HCT116 (cell line): ENCODE results near the gene KPRP. TPM values are rescaled to one million over a fixed set of nuclear protein-coding genes. Genes with fewer than 3 reads are reported as not detected.

ENCODE experiments used
- ATAC-seq: fragments of 200-7000 bp; cut with Tn5 transposase; 2 replicates; pipeline ENCODE4 v1.9.1; 2020; ENCODE audit warnings: mild to moderate bottlenecking, moderate library complexity
- BruUV-seq: library from RNA; stranded (reverse); fragments of 400-500 nt; replicated peaks from 2 replicates; lab custom pipeline; 2021; lab: Mats Ljungman, UMichigan
- CTCF ChIA-PET: fragments of 300-600 bp; sonication (Branson Sonifier 250); formaldehyde crosslinking; loops from one replicate; lab custom pipeline; 2021; ENCODE audit warnings: antibody characterized with exemption; lab: Charles Lee
- POLR2A ChIA-PET: fragments of 300-600, 350-600 bp; sonication (Branson Sonifier 250); formaldehyde crosslinking; loops from one replicate; lab custom pipeline; 2021; ENCODE audit warnings: antibody characterized with exemption; lab: Charles Lee
- RAD21 ChIA-PET, 2 experiments: fragments of 300-600 bp; sonication (Branson Sonifier 250); formaldehyde crosslinking; loops; one replicate each; lab custom pipeline; 2023; ENCODE audit warnings: low total read pairs in 2 of 2; ENCODE audit not compliant: uncharacterized antibody in 2 of 2, unreplicated experiment in 2 of 2, low non-redundant PET in 1 of 2; lab: Charles Lee
- DNase-seq: peaks from one replicate; pipeline ENCODE4 v3.0.0-alpha.2; 2010; ENCODE audit warnings: low read depth, low spot score
- H2AFZ ChIP-seq: fragments of 200-600 bp; shearing (Covaris generic), sonication (generic); 2 replicates; pipeline ENCODE4 v1.6.1; 2017; ENCODE audit warnings: low read depth, mixed run types, mixed read lengths, antibody characterized with exemption, low read length; ENCODE audit not compliant: poor library complexity, severe bottlenecking
- H3K27ac ChIP-seq: 2 replicates; pipeline ENCODE4 v1.5.1; 2012; ENCODE audit warnings: low read depth, low read length
- H3K27me3 ChIP-seq: fragments of 200-600 bp; sonication (generic); 2 replicates; pipeline ENCODE4 v1.6.1; 2016; ENCODE audit warnings: mixed run types, low read length, mixed read lengths; ENCODE audit not compliant: insufficient read depth
- H3K36me3 ChIP-seq, 2 experiments: fragments of 200-500 bp in 1 of 2; fragments of 200-600 bp in 1 of 2; sonication (Bioruptor generic) in 1 of 2; sonication (generic) in 1 of 2; 2 replicates each; pipeline versions ENCODE4 v1.5.1 to v1.6.1; 2014 to 2016; ENCODE audit warnings: low read length in 2 of 2, inconsistent platforms in 1 of 2, mixed read lengths in 1 of 2, mixed run types in 1 of 2; ENCODE audit not compliant: insufficient read depth in 2 of 2, control insufficient read depth in 1 of 2
- H3K4me1 ChIP-seq, 2 experiments: fragments of 200-600 bp in 1 of 2; sonication (generic) in 1 of 2; 2 replicates each; pipeline versions ENCODE4 v1.5.1 to v1.6.1; 2012 to 2017; ENCODE audit warnings: low read length in 2 of 2, inconsistent platforms in 1 of 2, mild to moderate bottlenecking in 1 of 2, mixed read lengths in 1 of 2, mixed run types in 1 of 2, moderate library complexity in 1 of 2; ENCODE audit not compliant: insufficient read depth in 2 of 2, control insufficient read depth in 1 of 2
- H3K4me2 ChIP-seq: fragments of 200-600 bp; sonication (generic); 2 replicates; pipeline ENCODE4 v1.6.1; 2017; ENCODE audit warnings: mixed run types, low read length, mixed read lengths
- H3K4me3 ChIP-seq, 2 experiments: fragments of 200-600 bp in 1 of 2; sonication (generic) in 1 of 2; replicated peaks in 1 of 2; 2 replicates each; pipeline ENCODE4 v1.5.1; 2011 to 2016; ENCODE audit warnings: low read length in 2 of 2, control low read depth in 1 of 2, low read depth in 1 of 2, mild to moderate bottlenecking in 1 of 2, mixed read lengths in 1 of 2, mixed run types in 1 of 2
- H3K79me2 ChIP-seq: fragments of 200-600 bp; sonication (generic); 2 replicates; pipeline ENCODE4 v1.6.1; 2017; ENCODE audit warnings: mild to moderate bottlenecking, mixed run types, low read length, moderate library complexity, mixed read lengths; ENCODE audit not compliant: insufficient read depth
- H3K9ac ChIP-seq: fragments of 200-600 bp; sonication (generic); 2 replicates; pipeline ENCODE4 v1.6.1; 2016; ENCODE audit warnings: low read length, mixed read lengths
- H3K9me2 ChIP-seq: fragments of 200-600 bp; sonication (generic), shearing (Covaris generic); 2 replicates; pipeline ENCODE4 v1.6.1; 2017; ENCODE audit warnings: mixed run types, mild to moderate bottlenecking, moderate library complexity; ENCODE audit not compliant: insufficient read depth
- H3K9me3 ChIP-seq, 2 experiments: fragments of 200-500 bp in 1 of 2; fragments of 200-600 bp in 1 of 2; sonication (Bioruptor generic) in 1 of 2; sonication (generic) in 1 of 2; 2 replicates each; pipeline ENCODE4 v1.6.1; 2014 to 2017; ENCODE audit warnings: low read length in 2 of 2, mixed read lengths in 2 of 2, inconsistent platforms in 1 of 2, low read depth in 1 of 2, mild to moderate bottlenecking in 1 of 2, mixed run types in 1 of 2, moderate library complexity in 1 of 2; ENCODE audit not compliant: control insufficient read depth in 1 of 2, insufficient read depth in 1 of 2
- H4K20me1 ChIP-seq: fragments of 200-600 bp; sonication (generic), shearing (Covaris generic); 2 replicates; pipeline ENCODE4 v1.6.1; 2017; ENCODE audit warnings: mixed run types, mild to moderate bottlenecking, moderate library complexity; ENCODE audit not compliant: insufficient read depth
- CBX3 ChIP-seq: IDR thresholded peaks from 2 replicates; pipeline ENCODE4 v1.6.1; 2012; ENCODE audit warnings: low read depth
- CEBPB ChIP-seq: IDR thresholded peaks from 2 replicates; pipeline ENCODE4 v1.6.1; 2012; ENCODE audit warnings: low read depth
- EGR1 ChIP-seq: IDR thresholded peaks from 2 replicates; pipeline ENCODE4 v1.6.1; 2012; ENCODE audit warnings: low read depth
- EZH2phosphoT487 ChIP-seq: fragments of 200-600 bp; IDR thresholded peaks from 2 replicates; pipeline ENCODE4 v1.6.1; 2018; ENCODE audit warnings: antibody characterized with exemption, borderline replicate concordance
- JUND ChIP-seq: IDR thresholded peaks from 2 replicates; pipeline ENCODE4 v1.6.1; 2012
- POLR2A ChIP-seq: IDR thresholded peaks from 2 replicates; pipeline ENCODE4 v1.7.0; 2011; ENCODE audit warnings: borderline replicate concordance; ENCODE audit not compliant: insufficient read depth, insufficient read length; ENCODE audit errors: extremely low read depth
- POLR2AphosphoS5 ChIP-seq: IDR thresholded peaks from 2 replicates; pipeline ENCODE4 v1.6.1; 2011; ENCODE audit warnings: mild to moderate bottlenecking, low read depth, low read length, moderate library complexity
- RAD21 ChIP-seq: IDR thresholded peaks from 2 replicates; pipeline ENCODE4 v1.6.1; 2012; ENCODE audit warnings: low read depth, mild to moderate bottlenecking
- SRF ChIP-seq: IDR thresholded peaks from 2 replicates; pipeline ENCODE4 v1.6.1; 2012; ENCODE audit warnings: low read depth
- TCF7L2 ChIP-seq: IDR thresholded peaks from 2 replicates; pipeline ENCODE4 v1.7.0; 2011; ENCODE audit warnings: borderline replicate concordance, inconsistent platforms; ENCODE audit not compliant: insufficient read depth, insufficient read length; ENCODE audit errors: extremely low read depth
- YY1 ChIP-seq: IDR thresholded peaks from 2 replicates; pipeline ENCODE4 v1.6.1; 2011; ENCODE audit warnings: low read length, low read depth, moderate library complexity, mild to moderate bottlenecking; ENCODE audit not compliant: insufficient replicate concordance; ENCODE audit errors: extremely low read depth
- ZFX ChIP-seq: fragments of 450-650 bp; IDR thresholded peaks from 2 replicates; pipeline ENCODE4 v1.6.1; 2017
- ZNF274 ChIP-seq: fragments of 200-500 bp; sonication (Bioruptor generic); IDR thresholded peaks from 2 replicates; pipeline ENCODE4 v1.6.1; 2014; ENCODE audit warnings: mild to moderate bottlenecking, low read depth, low read length, inconsistent platforms
- intact Hi-C: fragments of 100-400 bp; cut with micrococcal nuclease; formaldehyde crosslinking; loops from 2 replicates; pipeline ENCODE4 v1.10.0; 2022
- total RNA-seq: library from RNA; stranded (reverse); gene quantifications from one replicate; pipeline ENCODE4 v1.2.1, GENCODE V29; 2021; ENCODE audit not compliant: unreplicated experiment
- TF ChIP-seq, protein P1 (sequence below): IDR thresholded peaks from 2 replicates; pipeline ENCODE4 v1.6.1; 2011; ENCODE audit warnings: mild to moderate bottlenecking, low read length, moderate library complexity; ENCODE audit not compliant: insufficient replicate concordance; ENCODE audit errors: extremely low read depth
- TF ChIP-seq, protein P2 (sequence below), 3 experiments: fragments of 200-600 bp in 1 of 3; sonication (generic) in 1 of 3; IDR thresholded peaks in 2 of 3; conservative IDR thresholded peaks in 1 of 3; 2 replicates each; pipeline ENCODE4 v1.5.1; 2012 to 2017; ENCODE audit warnings: low read depth in 2 of 3, low read length in 2 of 3, antibody characterized with exemption in 1 of 3, borderline replicate concordance in 1 of 3, control low read depth in 1 of 3, mild to moderate bottlenecking in 1 of 3, mixed read lengths in 1 of 3, mixed run types in 1 of 3, moderate library complexity in 1 of 3; ENCODE audit not compliant: insufficient read depth in 1 of 3
- TF ChIP-seq, protein P3 (sequence below): IDR thresholded peaks from 2 replicates; pipeline ENCODE4 v1.6.1; 2012; ENCODE audit warnings: low read depth
- TF ChIP-seq, protein P4 (sequence below): IDR thresholded peaks from 2 replicates; pipeline ENCODE4 v1.6.1; 2012

The KPRP gene
- total RNA-seq, 1 experiment from 2014 or later: not detected

DNA sequence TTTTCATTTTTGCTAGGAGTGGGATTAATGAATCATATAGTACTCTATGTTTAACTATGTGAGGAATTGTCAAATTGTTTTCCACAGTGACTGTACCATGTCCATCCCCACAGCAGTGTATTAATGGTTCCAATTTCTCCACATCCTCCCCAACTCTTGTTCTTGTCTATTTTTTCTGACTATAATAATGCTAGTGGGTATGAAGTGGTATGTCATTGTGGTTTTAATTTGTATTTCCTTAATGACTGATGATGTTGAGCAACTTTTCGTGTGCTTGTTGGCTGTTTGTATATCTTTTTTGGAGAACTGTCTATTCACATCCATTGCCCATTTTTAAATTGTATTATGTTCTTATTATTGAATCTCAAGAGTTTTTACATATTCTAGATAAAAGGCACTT is 10.0 kb upstream of the KPRP start:
- no peak overlapping the region for H3K27ac ChIP-seq
- RAD21 ChIA-PET: no interaction called here
- ATAC-seq (no peak), DNase-seq (no peak)
- H3K9me2 ChIP-seq: no peaks in the 10 kb centered on the region
- H3K4me1 ChIP-seq: no peaks in the 10 kb centered on the region
- POLR2A ChIA-PET: no interaction called here
- no peak overlapping the region for H3K4me3 ChIP-seq
- no peaks in the 10 kb centered on the region for H3K79me2 ChIP-seq
- no TSS peak for BruUV-seq
- no peaks in the 10 kb centered on the region for H3K9me3 ChIP-seq
- peaks cover 19% of the 10 kb centered on the region for H3K27me3 ChIP-seq
- intact Hi-C loops: loop anchor here (5.0 kb wide), 1 partner anchor 179 kb away; no protein-coding TSS in a partner anchor
- no peak for TF ChIP-seq CBX3
- TF ChIP-seq, protein P1, sequence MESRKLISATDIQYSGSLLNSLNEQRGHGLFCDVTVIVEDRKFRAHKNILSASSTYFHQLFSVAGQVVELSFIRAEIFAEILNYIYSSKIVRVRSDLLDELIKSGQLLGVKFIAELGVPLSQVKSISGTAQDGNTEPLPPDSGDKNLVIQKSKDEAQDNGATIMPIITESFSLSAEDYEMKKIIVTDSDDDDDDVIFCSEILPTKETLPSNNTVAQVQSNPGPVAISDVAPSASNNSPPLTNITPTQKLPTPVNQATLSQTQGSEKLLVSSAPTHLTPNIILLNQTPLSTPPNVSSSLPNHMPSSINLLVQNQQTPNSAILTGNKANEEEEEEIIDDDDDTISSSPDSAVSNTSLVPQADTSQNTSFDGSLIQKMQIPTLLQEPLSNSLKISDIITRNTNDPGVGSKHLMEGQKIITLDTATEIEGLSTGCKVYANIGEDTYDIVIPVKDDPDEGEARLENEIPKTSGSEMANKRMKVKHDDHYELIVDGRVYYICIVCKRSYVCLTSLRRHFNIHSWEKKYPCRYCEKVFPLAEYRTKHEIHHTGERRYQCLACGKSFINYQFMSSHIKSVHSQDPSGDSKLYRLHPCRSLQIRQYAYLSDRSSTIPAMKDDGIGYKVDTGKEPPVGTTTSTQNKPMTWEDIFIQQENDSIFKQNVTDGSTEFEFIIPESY: no peak
- TF ChIP-seq ZFX: no peak
- TF ChIP-seq, protein P2, sequence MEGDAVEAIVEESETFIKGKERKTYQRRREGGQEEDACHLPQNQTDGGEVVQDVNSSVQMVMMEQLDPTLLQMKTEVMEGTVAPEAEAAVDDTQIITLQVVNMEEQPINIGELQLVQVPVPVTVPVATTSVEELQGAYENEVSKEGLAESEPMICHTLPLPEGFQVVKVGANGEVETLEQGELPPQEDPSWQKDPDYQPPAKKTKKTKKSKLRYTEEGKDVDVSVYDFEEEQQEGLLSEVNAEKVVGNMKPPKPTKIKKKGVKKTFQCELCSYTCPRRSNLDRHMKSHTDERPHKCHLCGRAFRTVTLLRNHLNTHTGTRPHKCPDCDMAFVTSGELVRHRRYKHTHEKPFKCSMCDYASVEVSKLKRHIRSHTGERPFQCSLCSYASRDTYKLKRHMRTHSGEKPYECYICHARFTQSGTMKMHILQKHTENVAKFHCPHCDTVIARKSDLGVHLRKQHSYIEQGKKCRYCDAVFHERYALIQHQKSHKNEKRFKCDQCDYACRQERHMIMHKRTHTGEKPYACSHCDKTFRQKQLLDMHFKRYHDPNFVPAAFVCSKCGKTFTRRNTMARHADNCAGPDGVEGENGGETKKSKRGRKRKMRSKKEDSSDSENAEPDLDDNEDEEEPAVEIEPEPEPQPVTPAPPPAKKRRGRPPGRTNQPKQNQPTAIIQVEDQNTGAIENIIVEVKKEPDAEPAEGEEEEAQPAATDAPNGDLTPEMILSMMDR (IDR thresholded peaks at IDR 0.05 in 2 of 3, conservative IDR thresholded peaks at IDR 0.05 in 1 of 3; ENCODE audit: borderline replicate concordance in 1 of 3, insufficient read depth in 1 of 3, low read depth in 2 of 3, low read length in 2 of 3): no peak
- no peak for TF ChIP-seq JUND
- TF ChIP-seq TCF7L2: no peak
- TF ChIP-seq POLR2AphosphoS5: no peak
- TF ChIP-seq ZNF274: no peak
- no peak for TF ChIP-seq POLR2A
- no peak for TF ChIP-seq SRF
- TF ChIP-seq YY1: no peak
- TF ChIP-seq RAD21: no peak
- no peak for TF ChIP-seq EGR1
- TF ChIP-seq, protein P3, sequence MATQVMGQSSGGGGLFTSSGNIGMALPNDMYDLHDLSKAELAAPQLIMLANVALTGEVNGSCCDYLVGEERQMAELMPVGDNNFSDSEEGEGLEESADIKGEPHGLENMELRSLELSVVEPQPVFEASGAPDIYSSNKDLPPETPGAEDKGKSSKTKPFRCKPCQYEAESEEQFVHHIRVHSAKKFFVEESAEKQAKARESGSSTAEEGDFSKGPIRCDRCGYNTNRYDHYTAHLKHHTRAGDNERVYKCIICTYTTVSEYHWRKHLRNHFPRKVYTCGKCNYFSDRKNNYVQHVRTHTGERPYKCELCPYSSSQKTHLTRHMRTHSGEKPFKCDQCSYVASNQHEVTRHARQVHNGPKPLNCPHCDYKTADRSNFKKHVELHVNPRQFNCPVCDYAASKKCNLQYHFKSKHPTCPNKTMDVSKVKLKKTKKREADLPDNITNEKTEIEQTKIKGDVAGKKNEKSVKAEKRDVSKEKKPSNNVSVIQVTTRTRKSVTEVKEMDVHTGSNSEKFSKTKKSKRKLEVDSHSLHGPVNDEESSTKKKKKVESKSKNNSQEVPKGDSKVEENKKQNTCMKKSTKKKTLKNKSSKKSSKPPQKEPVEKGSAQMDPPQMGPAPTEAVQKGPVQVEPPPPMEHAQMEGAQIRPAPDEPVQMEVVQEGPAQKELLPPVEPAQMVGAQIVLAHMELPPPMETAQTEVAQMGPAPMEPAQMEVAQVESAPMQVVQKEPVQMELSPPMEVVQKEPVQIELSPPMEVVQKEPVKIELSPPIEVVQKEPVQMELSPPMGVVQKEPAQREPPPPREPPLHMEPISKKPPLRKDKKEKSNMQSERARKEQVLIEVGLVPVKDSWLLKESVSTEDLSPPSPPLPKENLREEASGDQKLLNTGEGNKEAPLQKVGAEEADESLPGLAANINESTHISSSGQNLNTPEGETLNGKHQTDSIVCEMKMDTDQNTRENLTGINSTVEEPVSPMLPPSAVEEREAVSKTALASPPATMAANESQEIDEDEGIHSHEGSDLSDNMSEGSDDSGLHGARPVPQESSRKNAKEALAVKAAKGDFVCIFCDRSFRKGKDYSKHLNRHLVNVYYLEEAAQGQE: no peak
- TF ChIP-seq, protein P4, sequence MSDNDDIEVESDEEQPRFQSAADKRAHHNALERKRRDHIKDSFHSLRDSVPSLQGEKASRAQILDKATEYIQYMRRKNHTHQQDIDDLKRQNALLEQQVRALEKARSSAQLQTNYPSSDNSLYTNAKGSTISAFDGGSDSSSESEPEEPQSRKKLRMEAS: no peak
- no peak for TF ChIP-seq EZH2phosphoT487
- TF ChIP-seq CEBPB: no peak
- H3K4me2 ChIP-seq: no peak overlapping the region
- H3K9ac ChIP-seq: no peak overlapping the region
- H3K36me3 ChIP-seq: no peaks in the 10 kb centered on the region
- H4K20me1 ChIP-seq: no peaks in the 10 kb centered on the region
- H2AFZ ChIP-seq: no peak overlapping the region
- CTCF ChIA-PET: interaction anchor here (0.7 kb wide), 1 partner anchor 252 kb away, joined by 3 read pairs; no protein-coding TSS in a partner anchor
